ENCODE data around the gene MPV17L2.
A peak's percentile ranks its signal among the peaks of the same experiment; 100 is the strongest.

Gene MPV17L2

DNA sequence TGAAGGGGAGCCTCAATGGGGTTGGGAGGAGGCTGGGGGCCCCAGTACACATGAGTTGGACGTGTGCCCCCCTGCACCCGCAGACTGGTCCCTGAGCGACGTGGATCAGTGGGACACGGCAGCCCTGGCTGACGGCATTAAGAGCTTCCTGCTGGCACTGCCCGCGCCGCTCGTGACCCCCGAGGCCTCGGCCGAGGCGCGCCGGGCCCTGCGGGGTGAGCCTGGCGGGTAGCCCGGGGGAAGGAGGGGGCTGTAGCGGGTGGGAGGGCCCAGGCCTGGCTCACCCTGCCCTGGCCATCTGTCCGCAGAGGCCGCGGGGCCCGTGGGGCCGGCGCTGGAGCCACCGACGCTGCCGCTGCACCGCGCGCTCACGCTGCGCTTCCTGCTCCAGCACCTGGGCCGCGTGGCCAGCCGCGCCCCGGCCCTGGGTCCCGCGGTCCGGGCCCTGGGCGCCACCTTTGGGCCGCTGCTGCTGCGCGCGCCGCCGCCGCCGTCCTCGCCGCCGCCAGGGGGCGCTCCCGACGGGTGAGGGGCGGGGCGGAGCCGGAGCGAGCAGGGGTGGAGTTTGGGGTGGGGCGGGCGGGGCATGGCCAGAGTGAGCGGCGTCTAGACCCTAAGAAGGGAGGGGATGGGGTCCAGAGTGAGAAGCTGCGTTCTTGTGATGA lies 31.9 kb upstream of the MPV17L2 start:
- peak; percentile 85 for DNase-seq

DNA sequence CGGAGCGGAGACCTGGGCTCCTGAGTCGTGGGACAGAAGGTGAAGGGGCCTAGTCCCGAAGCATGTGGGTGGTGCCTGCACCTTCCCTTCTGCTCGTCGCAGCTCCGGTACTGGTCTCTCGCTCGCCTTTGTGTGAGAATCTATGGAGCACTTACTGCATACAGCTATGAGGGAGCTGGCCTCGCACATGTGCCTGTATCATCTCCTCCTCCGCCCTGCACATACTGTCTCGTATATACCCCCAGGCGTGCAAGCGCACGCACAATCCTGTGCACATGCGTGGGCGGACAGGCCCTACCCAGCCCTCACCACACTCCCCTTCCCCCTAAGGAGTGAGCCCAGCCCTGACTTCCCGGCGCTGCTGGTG lies 31.4 kb upstream of the MPV17L2 start:
- no peak for DNase-seq

DNA sequence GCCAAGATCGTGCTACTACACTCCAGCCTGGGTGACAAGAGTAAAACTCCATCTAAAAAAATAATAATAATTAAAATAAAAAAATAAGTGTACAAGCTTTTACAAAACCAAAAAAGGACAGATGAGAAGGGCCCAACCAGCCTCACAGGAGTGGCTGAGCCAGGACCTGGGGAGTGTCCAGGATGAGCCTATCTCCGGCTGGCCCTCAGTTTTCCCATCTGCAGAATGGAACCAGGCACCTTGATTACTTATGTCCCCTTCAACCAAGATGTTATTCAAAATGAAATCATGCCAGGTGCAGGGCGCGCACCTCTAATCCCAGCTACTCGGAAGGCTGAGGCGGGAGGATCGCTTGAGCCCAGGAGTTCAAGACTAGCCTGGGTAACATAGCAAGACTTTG lies 28.9 kb upstream of the MPV17L2 start:
- no peak for DNase-seq

DNA sequence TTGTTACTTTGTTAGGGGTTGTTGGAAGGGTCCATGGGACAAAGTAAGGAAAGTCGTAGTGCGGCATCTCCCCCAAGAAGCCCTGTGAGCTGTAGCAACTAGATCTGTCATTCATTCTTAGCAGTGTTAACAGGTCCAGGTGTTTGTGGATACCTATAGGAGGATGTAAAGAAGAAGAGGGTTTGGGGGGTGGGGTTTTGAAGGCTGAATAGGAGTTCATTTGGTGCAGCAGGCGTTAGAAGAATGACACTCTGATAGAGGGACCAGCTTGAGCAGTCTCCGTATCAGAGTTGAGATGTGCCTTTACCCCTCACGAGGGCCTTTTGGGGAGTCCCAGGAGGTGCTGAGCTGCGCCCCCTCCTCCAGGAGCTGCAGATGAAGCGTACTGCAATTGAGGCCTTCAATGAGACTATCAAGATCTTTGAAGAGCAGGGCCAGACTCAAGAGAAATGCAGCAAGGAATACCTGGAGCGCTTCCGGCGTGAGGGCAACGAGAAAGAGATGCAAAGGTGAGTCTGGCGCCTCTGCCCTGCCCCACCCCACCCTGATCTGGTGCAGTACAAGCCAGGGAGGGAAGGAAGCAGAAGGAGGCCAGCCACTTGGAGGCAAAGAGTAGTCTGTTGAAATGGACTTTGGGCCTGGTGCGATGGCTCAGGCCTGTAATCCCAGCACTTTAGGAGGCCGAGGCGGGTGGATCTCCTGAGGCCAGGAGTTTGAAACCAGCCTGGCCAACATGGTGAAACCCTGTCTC lies 27.0 kb upstream of the MPV17L2 start:
- DNase-seq, result no peak

DNA sequence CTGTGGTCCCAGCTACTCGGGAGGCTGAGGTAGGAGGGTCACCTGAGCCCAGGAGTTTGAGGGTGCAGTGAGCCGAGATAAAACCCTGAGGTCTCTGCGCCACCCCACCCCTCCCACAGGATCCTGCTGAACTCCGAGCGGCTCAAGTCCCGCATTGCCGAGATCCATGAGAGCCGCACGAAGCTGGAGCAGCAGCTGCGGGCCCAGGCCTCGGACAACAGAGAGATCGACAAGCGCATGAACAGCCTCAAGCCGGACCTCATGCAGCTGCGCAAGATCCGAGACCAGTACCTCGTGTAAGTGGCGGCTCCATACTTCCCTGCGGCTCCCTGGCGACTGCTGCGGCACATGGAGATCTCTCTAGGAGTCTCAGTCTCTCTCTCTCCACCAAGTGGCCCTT lies 26.0 kb upstream of the MPV17L2 start:
- no peak for DNase-seq

DNA sequence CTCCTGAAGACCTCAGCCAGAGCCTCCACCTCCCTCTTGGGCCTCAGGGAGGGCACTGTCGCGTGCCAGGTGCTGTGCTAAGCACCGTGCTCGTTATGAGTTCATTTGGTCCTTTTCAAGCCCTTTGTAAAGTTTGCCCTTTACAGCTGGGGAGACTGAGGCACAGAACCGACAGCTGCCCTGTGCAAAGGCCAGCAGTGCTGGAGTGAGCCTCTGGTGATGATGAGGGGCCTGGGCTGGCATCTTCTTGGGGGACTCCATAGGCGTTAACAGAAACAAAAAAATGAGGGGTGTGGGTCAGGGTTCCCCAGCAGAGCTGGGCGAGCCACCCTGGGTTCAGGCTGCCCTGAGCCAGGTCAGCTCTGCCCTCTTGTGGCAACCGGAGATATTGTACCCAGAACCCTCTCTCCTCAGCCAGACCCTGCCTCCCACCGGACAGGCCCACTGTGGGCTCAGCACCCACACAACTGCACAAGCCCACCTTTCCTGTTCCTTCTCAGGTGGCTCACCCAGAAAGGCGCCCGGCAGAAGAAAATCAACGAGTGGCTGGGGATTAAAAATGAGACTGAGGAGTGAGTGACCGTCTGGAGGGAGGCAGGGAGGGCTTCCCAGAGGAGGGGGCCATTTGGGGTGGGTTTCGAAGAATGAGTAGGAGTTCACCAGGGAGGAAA lies 24.9 kb upstream of the MPV17L2 start:
- DNase-seq, result peak; percentile 72

DNA sequence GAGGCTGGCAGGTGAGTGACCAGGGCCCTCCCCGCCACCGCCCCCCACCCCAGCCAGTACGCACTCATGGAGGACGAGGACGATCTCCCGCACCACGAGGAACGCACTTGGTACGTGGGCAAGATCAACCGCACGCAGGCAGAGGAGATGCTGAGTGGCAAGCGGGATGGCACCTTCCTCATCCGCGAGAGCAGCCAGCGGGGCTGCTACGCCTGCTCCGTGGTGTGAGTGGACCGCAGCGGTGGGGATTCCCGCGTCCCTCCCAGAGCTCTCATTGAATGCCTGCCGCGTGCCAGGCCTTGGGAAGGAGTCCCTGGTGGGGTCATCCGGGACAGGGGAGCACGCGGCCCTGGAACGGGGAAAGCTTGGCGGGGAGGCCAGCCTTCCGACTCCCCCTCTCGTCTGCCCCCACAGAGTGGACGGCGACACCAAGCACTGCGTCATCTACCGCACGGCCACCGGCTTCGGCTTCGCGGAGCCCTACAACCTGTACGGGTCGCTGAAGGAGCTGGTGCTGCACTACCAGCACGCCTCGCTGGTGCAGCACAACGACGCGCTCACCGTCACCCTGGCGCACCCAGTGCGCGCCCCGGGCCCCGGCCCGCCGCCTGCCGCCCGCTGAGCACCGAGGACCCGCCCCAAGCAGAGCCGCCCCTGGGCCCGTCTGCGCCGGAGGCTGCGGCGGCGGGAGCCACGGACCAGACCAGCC lies 24.2 kb upstream of the MPV17L2 start:
- DNase-seq, result no peak

DNA sequence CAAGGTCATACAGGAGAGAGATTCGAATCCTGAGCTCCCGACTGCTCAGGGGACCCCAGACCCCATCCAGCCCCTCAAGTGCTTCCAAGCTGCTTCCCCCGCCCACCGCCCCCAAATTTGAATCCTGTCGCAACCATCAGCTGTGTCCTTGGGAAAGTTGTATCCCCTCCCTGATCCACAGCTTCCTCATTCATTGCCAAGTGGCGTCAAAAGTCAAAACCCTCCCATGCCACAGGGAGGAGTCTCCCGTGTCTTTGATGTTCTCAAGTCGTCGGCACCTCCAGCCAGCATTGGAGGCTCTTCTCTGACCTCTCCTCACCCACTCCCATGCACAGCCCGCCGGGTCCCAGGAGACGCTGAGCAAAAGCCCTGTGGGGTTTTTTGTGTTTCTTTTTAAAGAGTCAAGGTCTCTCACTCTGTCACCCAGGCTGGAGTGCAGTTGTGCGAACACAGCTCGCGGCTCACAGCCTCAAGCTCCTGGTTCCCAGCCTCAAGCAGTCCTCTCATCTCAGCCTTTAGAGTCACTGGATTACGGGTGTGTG lies 22.2 kb upstream of the MPV17L2 start:
- DNase-seq, result peak; percentile 28

DNA sequence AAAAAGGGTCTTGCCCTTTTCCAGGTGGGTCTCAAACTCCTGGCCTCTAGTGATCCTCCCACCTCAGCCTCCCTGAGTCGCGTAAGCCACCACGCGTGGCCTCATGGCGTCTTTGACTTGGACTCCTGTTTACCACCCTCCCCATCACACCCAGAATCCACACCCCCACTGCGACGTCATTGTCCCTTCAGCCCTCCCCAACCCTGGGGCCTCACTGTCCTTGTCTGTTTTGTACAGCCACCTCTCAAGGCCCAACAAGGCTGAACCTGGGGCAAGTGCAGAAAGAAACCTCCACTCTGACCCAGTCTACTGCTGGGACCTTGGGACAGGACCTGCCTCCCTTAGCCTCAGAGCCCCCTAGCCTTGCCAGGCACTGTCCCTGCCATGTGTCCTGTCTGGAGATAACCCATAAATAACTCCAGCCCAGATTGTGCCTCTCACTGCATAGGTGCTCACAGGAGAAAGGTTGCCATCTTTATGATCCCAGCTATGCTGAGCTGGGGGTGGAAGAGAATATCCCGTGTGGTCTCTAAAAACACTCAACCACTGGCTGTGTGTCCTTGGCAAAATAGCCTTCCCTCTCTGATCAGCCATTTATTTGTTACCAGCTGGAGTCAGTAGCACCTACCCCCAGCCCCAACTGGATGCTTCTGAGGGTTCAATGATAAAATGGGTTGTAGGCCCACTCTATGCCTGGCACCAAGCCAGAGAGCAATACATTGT lies 21.3 kb upstream of the MPV17L2 start:
- DNase-seq, result peak; percentile 20

DNA sequence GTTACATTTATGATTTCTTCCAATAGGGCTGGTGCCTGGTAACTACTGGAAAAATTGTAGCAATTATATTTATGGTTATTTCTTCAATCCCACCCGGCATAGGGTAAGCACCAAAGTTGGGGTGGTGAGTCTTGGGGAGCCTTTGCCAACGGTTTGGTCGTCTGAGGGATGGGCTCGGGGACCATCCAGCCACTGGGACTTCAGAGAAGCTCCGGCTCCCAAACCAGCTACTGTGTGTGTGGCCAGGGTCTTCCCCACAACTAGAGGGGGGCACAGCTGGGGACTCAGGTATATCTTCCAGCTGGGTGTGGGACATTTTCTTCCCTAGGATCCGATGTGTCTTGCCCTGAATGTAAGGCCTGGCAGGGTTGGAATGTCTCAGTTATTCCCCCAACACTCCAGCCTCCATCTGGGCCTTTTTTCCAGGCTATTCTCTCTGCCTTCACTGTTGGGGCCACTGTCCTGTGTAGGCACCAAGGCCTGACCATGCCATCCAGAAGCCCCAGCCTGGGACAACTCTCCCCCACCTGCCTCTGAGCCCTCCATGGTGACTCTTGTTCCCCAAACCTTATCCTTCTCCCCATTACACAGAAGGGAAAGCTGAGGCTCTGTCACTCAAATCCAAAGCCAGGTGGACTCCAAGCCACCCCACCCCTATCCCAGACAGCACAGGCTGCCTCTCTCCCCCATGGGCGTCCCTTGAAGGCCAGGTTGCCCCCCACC lies 20.5 kb upstream of the MPV17L2 start:
- no peak for DNase-seq

DNA sequence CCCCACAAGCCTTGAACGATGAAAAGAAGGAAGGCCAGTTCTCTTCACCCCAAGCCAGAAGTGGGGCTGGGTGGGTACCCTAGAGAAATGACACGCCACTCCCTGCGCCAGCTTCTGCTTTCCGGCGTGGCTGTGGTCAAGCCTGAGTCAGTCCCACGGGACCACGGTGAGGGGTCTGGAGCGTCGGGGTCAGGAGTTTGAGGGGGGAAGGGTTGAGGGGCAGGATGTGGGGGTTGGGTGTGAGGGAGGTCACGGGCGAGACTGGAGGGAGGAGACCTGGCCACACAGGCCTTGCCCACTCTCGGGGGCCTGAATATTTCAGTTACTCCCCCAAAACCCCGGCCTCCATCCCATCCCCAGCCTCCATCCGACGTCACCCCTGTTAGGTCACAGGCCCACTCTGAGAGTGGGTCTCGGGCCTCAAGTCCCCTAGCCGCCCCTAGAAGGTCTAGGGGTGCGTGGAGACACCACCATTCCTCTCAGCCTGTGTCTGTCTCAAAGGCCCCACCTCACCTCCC lies 19.9 kb upstream of the MPV17L2 start:
- peak; percentile 36 for DNase-seq

DNA sequence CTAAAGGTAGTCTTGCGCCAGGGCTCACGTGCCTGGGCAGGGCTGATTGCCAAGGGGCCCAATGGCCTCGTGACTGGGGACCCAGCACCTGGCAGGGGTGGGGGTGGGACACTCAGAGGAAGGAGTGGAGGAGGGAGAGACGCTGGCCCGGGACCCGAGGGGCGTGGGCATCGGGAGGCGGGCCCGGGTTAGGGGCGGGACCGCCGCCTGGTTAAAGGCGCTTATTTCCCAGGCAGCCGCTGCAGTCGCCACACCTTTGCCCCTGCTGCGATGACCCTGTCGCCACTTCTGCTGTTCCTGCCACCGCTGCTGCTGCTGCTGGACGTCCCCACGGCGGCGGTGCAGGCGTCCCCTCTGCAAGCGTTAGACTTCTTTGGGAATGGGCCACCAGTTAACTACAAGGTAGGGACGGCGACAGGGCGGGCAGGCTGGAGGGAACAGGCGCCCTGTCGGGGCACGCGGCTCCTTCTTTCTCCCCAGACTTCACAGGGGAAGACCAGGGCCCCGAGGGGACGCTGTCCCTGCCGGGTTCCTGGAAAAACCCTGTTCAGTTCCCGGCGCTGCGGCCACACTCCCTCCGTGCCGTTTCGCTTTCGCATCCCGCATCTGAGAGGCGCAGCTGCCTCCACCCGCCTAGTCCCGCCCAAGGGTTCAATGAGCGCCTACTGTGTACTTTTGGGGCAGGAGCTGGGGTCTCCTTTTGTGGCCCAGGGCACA lies 19.3 kb upstream of the MPV17L2 start, which contains the start of gene IFI30:
IFI30 (plus strand) TSS at position 242 of the 717 bp plus-strand sequence; CDS start at position 271, 29 bp downstream.
- DNase-seq, result peak; percentile 71

DNA sequence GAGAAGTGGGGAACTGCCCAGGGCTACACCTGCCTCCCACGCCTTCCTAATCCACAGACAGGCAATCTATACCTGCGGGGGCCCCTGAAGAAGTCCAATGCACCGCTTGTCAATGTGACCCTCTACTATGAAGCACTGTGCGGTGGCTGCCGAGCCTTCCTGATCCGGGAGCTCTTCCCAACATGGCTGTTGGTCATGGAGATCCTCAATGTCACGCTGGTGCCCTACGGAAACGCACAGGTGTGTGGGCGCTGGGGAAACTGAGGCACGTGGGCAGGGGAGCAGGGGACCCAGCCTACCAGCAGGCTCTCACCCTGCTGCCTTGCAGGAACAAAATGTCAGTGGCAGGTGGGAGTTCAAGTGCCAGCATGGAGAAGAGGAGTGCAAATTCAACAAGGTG lies 18.0 kb upstream of the MPV17L2 start:
- DNase-seq, result no peak

DNA sequence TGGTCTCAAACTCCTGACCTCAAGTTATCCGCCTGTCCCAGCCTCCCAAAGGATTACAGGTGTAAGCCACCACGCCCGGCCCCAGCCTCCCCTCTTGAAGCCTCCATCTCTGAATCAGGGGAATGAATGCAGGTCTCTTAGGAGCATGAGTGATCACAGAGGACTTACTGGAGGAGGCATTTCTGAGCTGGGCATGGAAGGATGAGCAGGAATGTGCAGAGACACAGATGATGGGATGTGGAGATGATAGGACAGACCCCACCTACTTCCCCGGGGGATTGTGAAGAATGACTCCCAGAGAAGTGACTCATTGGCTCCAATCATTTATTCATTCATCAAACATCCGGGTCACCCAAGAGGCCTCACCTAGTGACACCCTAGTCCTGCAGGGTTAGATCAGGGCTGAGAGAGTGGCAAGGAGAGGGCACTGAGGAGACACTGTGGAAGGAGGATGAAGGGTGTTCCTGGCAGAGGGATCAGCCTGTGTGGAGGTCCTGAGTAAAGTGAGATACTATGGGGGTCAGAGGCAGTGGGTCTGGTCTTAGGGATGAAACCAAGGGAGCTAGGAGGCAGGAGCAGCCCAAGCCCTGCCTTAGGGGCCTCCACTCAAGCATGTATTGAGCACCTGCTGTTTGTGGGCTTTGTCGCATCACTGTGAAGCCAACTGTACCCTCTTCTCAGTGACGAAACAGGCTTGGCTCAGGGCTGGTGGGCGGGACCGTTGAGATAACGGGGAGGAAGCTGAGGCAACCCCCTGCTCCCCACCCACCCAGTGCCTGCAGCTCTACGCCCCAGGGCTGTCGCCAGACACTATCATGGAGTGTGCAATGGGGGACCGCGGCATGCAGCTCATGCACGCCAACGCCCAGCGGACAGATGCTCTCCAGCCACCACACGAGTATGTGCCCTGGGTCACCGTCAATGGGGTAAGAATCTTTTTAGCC lies 16.4 kb upstream of the MPV17L2 start:
- DNase-seq, result no peak

DNA sequence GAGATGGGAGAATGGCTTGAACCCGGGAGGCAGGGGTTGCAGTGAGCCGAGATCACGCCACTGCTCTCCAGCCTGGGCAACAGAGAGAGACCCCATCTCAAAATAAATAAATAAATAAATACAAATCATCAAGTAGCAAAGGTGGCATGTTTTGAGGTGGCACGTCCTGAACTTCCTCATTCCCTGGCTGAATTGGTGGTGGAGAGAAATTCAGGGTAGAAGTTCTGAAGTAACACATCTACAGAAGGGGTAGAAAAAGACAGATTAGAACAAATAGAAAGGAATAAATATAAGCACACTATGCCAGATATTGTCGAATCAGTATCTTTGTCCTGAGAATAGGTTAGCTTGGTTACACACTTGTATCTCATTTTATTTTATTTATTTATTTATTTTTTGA lies 13.1 kb upstream of the MPV17L2 start:
- no peak for DNase-seq

DNA sequence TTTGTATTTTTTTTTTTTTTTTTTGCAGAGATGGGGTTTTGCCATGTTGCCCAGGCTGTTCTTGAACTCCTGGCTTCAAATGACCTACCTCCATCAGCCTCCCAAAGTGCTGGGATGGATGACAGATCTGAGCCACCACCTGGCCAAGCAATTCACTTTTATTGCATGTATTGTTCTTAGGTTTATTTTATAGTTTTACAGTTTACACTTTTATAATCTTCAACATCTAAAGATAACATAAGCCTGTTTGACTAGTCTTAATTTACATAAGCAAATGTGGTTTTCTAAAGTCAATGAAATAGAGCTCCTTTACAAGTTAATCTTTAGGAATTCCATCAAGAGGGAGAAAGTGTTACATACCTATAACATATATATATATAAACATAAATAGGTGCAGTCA lies 9.5 kb upstream of the MPV17L2 start:
- DNase-seq, result no peak

DNA sequence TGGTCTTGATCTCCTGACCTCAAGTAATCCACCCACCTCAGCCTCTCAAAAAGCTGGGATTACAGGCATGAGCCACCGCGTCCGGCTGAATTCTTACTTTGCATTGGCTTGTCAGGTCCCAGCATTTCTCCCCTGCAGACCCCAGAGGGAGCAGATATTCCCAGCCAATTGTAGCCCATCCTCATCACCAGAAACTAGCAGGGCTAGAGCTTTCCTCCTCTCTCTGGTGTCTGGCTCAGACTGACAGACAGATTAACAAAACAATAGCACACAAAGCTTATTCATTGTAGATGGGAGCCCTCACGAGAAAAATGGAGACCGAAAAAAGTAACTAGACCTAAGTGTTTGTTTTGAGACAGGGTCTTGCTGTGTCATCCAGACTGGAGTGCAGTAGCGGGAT lies 7.5 kb upstream of the MPV17L2 start:
- no peak for DNase-seq

DNA sequence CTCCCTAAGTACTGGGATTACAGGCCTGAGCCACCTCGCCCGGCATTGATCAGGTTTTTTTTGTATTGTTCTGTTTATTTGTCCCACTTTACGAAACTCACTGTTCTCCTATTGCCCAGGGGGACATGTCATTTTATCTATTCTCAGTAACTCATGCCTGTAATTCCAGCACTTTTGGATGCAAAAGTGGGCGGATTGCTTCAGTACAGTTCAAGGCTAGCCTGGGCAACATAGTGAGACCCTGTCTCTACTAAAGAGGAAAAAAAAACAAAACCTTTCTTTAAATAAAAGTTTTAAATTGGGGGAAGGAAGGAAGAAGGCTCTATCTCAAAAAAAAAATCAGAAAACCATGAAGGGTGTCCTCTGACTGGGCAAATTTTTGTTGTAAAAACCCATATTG lies 2.7 kb upstream of the MPV17L2 start:
- no peak for DNase-seq

DNA sequence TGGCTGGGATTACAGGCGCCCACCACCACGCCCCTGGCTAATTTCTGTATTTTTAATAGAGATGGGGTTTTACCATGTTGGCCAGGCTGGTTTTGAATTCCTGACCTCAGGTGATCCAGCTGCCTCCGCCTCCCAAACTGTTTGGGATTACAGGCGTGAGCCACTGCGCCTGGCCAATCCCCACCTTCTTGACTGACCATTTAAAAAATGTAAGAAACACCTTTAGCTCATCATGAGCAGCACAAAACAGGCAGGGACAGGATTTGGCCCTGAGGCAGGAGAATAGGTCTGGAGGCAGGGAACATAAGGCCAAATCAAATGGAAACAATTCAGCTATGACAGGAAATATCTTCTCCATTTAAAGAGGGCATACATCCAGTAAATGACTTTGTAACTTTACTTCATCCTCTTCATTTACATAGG lies 1.4 kb upstream of the MPV17L2 start:
- DNase-seq, result no peak
